ENCODE measurements around the gene AGPS. TPM values are rescaled to one million over a fixed set of nuclear protein-coding genes. Genes with fewer than 3 reads are reported as not detected.
"Not testable (repeated sequence)": the region's sequence is repeated elsewhere in the genome, so short reads cannot be mapped to it uniquely, and the experiment has no call there.

The AGPS gene
- total RNA-seq, 1 donor from 2014 or later, result 27.5 TPM

DNA sequence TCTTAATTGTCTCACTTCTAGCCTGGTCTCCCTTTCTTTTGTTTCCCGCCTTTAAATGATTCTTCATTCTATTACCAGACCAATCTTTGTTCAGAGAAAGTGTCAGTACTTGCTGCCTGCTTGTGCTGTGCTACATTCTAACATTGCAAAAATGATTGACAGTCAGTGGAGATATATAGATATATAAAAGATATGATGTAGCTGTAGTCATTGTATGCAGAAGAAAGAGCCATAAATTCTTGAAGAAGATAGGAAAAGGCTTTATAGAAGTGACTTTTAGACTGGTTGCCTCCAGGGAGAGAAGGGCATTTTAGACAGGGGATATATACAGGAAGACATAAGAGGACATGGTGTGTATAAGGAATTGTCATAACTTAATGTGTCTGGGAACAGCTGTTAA lies 13.6 kb downstream of the AGPS start:
- DNase-seq (ENCODE audit: low spot score), result no peak
- intact Hi-C loops (cut with DNase I), result no loop called here

- intact Hi-C loops (cut with DNase I), result no loop called here
Measured at GRCh38 chr2:177407031-177407430, 14.5 kb downstream of the AGPS start.

DNA sequence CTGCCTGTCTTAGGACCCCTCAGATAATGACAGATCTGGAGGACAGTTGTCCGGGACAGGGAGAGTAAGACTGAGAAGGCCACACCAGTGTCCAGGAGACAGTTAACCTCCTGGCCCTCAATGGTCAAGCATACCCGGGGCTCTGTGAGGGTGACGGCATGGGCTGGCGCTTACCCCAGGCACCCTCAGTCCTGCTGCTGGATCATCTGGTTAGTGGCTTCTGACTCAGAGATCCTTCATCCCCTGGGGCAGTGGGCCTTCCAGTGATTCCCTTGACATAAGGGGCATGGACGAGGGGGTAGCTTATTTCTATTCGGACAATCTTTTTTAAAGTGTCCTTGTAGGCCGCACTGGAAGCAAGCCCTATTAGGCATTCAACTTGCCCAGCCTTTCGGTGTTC lies 18.1 kb downstream of the AGPS start:
- intact Hi-C loops (cut with DNase I); DNase-seq (ENCODE audit: low spot score): not testable (repeated sequence)

More at GRCh38 chr2:177407031-177407430, 14.5 kb downstream of the AGPS start:
- DNase-seq (ENCODE audit: low spot score), result no peak

GRCh38 chr2:177413703-177414102 lies 21.1 kb downstream of the AGPS start:
- intact Hi-C loops (cut with DNase I), result no loop called here
- no peak for DNase-seq (ENCODE audit: low spot score)

DNA sequence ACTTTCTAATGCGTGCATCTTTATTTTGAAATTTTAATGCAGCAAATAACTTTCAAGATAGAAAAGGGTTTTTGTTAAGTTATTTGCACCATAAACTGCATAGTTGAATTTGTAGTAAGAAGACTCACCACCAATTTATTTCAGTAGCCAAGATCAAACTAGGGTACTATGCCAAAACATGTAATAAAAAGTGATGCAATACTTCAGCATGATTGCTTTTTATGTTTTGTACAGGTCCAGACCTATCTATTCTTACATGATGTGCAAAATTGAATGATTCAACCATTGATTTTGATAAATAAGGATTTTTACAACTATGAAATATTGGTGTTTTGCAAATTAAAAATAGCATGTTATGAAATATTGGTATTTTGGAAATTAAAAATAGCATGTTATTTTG lies 26.7 kb downstream of the AGPS start:
- DNase-seq (ENCODE audit: low spot score), result no peak
- intact Hi-C loops (cut with DNase I), result loop anchor here (5.0 kb wide), 1 partner anchor 257 kb away; no protein-coding TSS in a partner anchor

- intact Hi-C loops (cut with DNase I), result no loop called here
- DNase-seq (ENCODE audit: low spot score), result no peak
Measured at GRCh38 chr2:177422271-177422670, 29.7 kb downstream of the AGPS start.

DNA sequence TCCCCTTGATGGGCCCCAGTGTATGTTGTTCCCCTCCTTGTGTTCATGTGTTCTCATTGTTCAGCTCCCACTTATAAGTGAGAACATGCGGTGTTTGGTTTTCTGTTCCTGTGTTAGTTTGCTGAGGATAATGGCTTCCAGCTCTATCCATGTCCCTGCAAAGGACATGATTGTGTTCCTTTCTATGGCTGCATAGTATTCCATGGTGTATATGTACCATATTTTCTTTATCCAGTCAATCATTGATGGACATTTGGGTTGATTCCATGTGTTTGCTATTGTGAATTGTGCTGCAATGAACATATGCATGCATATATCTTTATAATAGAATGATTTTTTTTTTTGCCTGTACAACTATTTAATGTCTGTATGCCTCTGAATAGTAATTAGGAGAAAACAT lies 31.5 kb downstream of the AGPS start:
- intact Hi-C loops (cut with DNase I); DNase-seq (ENCODE audit: low spot score): not testable (repeated sequence)

DNA sequence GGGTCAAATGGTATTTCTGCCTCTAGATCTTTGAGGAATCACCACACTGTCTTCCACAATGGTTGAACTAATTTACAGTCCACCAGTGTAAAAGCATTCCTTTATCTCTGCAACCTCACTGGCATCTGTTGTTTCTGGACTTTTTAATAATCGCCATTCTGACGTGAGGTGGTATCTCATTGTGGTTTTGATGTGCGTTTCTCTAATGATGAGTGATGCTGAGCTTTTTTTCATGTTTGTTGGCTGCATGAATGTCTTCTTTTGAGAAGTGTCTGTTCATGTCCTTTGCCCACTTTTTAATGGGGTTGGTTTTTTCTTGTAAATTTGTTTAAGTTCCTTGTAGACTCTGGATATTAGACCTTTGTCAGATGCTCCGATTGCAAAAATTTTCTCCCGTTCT lies 32.0 kb downstream of the AGPS start:
- intact Hi-C loops (cut with DNase I); DNase-seq (ENCODE audit: low spot score): not testable (repeated sequence)

DNA sequence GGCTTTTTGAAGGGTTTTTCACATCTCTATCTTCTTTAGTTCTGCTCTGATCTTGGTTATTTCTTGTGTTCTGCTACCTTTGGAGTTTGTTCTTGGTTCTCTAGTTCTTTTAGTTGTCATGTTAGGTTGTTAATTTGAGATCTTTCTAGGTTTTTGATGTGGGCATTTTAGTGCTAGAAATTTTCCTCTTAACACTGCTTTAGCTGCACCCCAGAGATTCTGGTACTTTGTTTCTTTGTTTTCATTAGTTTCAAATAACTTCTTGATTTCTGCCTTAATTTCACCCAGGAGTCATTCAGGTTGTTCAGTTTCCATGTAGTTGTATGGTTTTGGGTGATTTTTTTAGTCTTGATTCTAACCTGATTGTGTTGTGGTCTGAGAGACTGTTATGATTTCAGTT lies 34.7 kb downstream of the AGPS start:
- no peak for DNase-seq (ENCODE audit: low spot score)
- intact Hi-C loops (cut with DNase I), result no loop called here

GRCh38 chr2:177427936-177428335 lies 35.4 kb downstream of the AGPS start:
- DNase-seq (ENCODE audit: low spot score); intact Hi-C loops (cut with DNase I): not testable (repeated sequence)

DNA sequence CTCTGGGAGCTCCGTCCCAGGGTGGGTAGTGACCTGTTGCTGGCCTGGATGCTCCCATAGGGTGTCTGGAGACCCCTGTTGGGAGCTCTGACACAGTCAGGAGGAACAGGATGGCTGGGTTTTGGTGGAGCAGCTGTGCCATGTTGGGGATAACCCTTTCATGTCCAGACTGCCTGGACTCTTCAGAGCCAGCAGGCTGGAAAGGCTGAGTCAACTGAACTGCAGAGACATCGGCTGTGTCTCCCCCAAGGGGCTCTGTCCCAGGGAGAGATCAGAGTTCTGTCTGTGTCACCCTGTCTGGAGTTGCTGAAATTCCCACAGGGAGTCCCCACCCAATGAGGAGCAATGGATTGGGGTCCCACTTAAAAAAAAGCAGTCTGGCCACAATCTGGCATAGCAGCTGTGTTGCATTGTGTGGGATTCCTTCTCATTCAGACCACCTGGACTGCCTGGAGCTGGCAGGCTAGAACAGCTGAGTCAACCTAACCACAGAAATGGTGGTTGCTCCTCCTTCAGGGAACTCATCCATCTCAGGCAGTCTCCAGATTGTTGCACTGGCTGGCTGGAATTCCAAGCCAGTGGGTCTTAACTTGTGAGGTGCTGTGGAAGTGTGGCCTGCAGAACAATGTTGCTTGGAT lies 37.2 kb downstream of the AGPS start:
- intact Hi-C loops (cut with DNase I), result no loop called here
- no peak for DNase-seq (ENCODE audit: low spot score)

DNA sequence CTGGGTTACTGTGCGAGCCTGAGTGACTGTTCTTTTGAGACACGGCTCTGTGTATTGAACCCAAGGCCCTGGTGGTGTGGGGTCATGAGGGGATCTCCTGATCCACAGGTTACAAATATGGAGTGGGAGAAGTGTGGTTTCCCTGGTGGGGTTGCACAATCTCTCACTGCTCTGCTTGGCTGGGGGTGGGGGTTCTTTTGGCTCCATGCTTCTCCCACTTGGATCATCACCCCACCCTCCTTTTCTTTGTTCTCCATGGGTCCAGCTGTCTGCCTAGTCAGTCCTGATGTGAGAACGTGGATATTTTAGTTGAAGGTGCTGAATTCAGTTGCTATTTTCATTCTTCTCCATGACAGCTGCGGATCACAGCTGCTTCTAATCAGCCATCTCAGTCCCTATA lies 37.8 kb downstream of the AGPS start:
- intact Hi-C loops (cut with DNase I), result no loop called here
- DNase-seq (ENCODE audit: low spot score), result no peak

DNA sequence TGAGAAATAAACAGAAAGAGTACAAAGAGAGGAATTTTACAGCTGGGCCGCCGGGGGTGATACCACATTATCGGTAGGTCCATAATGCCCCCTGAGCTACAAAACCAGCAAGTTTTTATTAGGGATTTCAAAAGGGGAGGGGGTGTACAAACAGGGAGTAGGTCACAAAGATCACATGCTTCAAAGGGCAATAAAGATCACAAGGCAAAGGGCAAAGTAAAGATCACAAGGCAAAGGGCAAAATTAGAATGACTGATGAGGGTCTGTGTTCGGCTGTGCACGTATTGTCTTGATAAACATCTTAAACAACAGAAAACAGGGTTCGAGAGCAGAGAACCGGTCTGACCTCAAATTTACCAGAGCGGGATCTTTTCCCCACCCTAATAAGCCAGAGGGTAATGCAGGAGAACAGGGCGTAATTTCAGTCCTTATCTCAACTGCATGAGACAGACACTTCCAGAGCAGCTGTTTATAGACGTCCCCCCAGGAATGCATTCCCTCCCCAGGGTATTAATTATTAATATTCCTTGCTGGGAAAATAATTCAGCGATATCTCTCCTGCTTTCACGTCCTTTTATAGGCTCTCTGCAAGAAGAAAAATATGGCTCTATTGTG lies 38.6 kb downstream of the AGPS start:
- intact Hi-C loops (cut with DNase I); DNase-seq (ENCODE audit: low spot score): not testable (repeated sequence)

- DNase-seq (ENCODE audit: low spot score), result no peak
- intact Hi-C loops (cut with DNase I), result no loop called here
Measured at GRCh38 chr2:177432703-177433102, 40.1 kb downstream of the AGPS start.

DNA sequence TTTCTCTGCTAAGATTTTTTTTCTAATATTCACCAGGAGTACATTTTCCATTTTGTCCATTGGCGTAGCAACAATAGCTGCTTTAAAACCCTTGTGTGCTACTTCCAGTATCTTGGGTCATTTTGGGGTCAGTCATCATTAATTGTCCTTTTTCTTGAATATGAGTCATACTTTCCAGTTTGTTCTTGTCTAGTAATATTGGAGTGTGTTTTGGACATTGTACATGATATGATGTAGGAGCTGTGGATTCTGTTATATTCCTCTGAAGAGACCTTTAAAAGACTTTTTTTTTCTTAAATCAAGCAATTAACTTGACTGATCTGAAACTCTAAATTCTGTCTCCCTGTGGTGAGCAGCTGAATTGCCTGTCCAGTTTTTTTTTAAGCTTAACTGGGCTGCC lies 40.8 kb downstream of the AGPS start:
- intact Hi-C loops (cut with DNase I), result no loop called here
- DNase-seq (ENCODE audit: low spot score), result no peak

- intact Hi-C loops (cut with DNase I), result no loop called here
- DNase-seq (ENCODE audit: low spot score), result no peak
Measured at GRCh38 chr2:177434475-177434874, 41.9 kb downstream of the AGPS start.

DNA sequence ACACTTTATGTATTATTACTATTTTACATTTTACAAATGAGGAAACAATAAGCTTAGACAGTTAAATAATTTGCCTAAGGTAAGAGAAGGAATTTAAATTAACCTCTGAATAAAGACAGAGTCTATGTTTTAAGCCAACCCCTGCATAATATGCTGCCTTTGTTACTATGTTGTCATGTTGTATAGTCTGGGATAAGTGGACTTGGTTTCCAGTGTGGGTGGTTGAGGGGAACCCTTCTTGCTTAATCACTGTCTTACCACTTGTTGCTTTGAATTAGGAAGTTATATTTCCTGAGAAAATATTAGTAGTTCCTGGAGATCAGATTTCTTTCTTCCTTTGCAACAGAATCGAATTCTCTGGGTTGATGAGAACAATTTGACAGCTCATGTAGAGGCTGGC lies 52.6 kb downstream of the AGPS start:
- intact Hi-C loops (cut with DNase I), result no loop called here
- DNase-seq (ENCODE audit: low spot score), result no peak

DNA sequence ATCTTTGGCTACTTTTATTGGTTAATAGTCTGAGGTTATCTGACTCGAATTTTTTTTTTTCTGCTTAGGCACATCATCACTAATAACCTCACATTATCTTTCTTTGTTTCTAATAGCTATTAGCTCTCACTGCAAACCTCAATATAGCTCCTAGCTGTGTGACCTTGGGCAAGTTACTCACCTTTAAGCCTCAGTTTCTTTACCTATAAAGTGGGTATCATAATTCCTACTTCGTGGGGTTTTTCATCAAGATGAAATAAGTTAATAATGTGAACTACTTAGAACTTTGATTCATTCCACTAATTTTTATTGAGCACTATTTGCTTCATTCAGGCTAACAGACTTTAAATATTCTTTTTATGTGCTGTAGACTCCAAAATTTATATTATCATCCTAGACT lies 55.5 kb downstream of the AGPS start:
- DNase-seq (ENCODE audit: low spot score), result no peak
- intact Hi-C loops (cut with DNase I), result no loop called here

DNA sequence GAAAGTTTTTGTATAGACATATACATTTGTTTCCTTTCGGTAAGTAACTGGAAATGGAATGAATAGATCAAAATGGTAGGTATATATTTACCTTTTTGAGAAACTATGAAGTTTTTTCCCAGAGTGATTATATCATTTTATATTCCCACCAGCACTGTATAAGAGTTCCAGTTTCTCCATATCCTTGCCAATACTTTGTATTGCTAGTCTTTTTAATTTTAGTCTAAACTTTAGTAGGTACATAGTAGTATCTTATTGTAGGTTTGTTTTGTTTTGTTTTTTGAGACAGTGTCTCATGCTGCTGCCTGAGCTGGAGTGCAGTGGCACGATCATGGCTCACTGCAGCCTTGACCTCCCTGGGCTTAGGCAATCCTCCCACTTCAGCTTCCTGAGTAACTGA lies 56.6 kb downstream of the AGPS start:
- no peak for DNase-seq (ENCODE audit: low spot score)
- intact Hi-C loops (cut with DNase I), result no loop called here

DNA sequence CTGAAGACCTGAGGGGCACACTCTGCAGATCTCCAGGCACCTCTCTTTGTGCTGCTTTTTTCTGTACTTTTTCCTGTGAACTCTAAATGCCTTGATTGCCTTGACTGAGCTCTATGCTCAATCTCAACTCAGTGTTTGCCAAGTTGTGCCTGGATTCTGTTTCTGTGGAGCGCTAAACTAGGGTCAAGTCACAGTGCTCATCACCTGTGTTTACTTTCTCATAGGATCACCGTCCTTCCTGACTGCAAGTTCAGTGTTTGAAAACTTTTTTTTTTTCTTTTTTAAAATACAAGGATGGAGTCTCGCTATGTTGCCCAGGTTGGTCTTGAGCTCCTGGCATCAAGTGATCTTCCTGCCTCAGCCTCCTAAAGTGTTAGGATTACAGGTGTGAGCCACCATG lies 62.6 kb downstream of the AGPS start:
- DNase-seq (ENCODE audit: low spot score), result no peak
- intact Hi-C loops (cut with DNase I), result no loop called here

GRCh38 chr2:177459756-177460155 lies 67.2 kb downstream of the AGPS start:
- intact Hi-C loops (cut with DNase I); DNase-seq (ENCODE audit: low spot score): not testable (repeated sequence)
